Neuronal stem cell (in vitro differentiated cells): ENCODE results near the gene FGGY.
"Not testable (repeated sequence)": the region's sequence is repeated elsewhere in the genome, so short reads cannot be mapped to it uniquely, and the experiment has no call there.

ENCODE experiments used
- DNase-seq: peaks from one replicate; pipeline ENCODE4 v3.0.0-alpha.2; 2013; ENCODE audit warnings: low spot score
- H2AFZ ChIP-seq: one replicate; pipeline ENCODE4 v1.6.1; 2013; ENCODE audit warnings: mild to moderate bottlenecking, low read length, inconsistent platforms
- H2AK5ac ChIP-seq: 2 replicates; pipeline ENCODE4 v1.6.1; 2013; ENCODE audit warnings: low read depth, mild to moderate bottlenecking, inconsistent platforms, low read length, moderate library complexity, mixed read lengths
- H2BK120ac ChIP-seq: 2 replicates; pipeline ENCODE4 v1.6.1; 2013; ENCODE audit warnings: low read depth, mild to moderate bottlenecking, inconsistent platforms, low read length, moderate library complexity, mixed read lengths
- H2BK12ac ChIP-seq: one replicate; pipeline ENCODE4 v1.6.1; 2013; ENCODE audit warnings: low read length, inconsistent platforms
- H2BK15ac ChIP-seq: 2 replicates; pipeline ENCODE4 v1.6.1; 2013; ENCODE audit warnings: mild to moderate bottlenecking, low read length, inconsistent platforms, mixed read lengths
- H2BK5ac ChIP-seq: one replicate; pipeline ENCODE4 v1.6.1; 2013; ENCODE audit warnings: inconsistent platforms, mild to moderate bottlenecking, low read length, moderate library complexity
- H3K14ac ChIP-seq: one replicate; pipeline ENCODE4 v1.6.1; 2013; ENCODE audit warnings: low read length, inconsistent platforms
- H3K18ac ChIP-seq: 2 replicates; pipeline ENCODE4 v1.6.1; 2013; ENCODE audit warnings: low read length, inconsistent platforms
- H3K23ac ChIP-seq: 2 replicates; pipeline ENCODE4 v1.6.1; 2013; ENCODE audit warnings: low read depth, mild to moderate bottlenecking, mixed read lengths, low read length, inconsistent platforms; ENCODE audit not compliant: poor library complexity
- H3K27ac ChIP-seq: replicated peaks from 3 replicates; pipeline ENCODE4 v1.5.1; 2013; ENCODE audit warnings: low read length, inconsistent platforms
- H3K27me3 ChIP-seq, 3 experiments: 2 replicates each; pipeline ENCODE4 v1.6.1; 2013; ENCODE audit warnings: low read length in 3 of 3, mild to moderate bottlenecking in 2 of 3, inconsistent platforms in 1 of 3, low read depth in 1 of 3, mixed read lengths in 1 of 3, moderate library complexity in 1 of 3; ENCODE audit not compliant: control insufficient read depth in 3 of 3, insufficient read depth in 3 of 3
- H3K36me3 ChIP-seq, 2 donors: replicated peaks in 1 of 2; 2 replicates each; pipeline ENCODE4 v1.6.1; 2013; ENCODE audit warnings: low read length in 2 of 2; ENCODE audit not compliant: control insufficient read depth in 2 of 2, insufficient read depth in 2 of 2
- H3K4ac ChIP-seq: 2 replicates; pipeline ENCODE4 v1.6.1; 2013; ENCODE audit warnings: inconsistent platforms, mild to moderate bottlenecking, low read length, moderate library complexity
- H3K4me1 ChIP-seq, 2 donors: 1 replicate in 1 of 2; 2 replicates in 1 of 2; pipeline ENCODE4 v1.6.1; 2013; ENCODE audit warnings: low read length in 2 of 2, low read depth in 1 of 2; ENCODE audit not compliant: control insufficient read depth in 2 of 2, insufficient read depth in 1 of 2
- H3K4me2 ChIP-seq: one replicate; pipeline ENCODE4 v1.6.1; 2013; ENCODE audit warnings: mild to moderate bottlenecking, low read length, inconsistent platforms; ENCODE audit not compliant: insufficient read depth, poor library complexity, severe bottlenecking
- H3K4me3 ChIP-seq, 2 donors: 2 replicates each; pipeline ENCODE4 v1.5.1; 2013; ENCODE audit warnings: low read length in 2 of 2, mild to moderate bottlenecking in 2 of 2, inconsistent platforms in 1 of 2, moderate library complexity in 1 of 2
- H3K79me1 ChIP-seq: one replicate; pipeline ENCODE4 v1.6.1; 2013; ENCODE audit warnings: low read depth, mild to moderate bottlenecking, inconsistent platforms, low read length, moderate library complexity
- H3K9ac ChIP-seq: one replicate; pipeline ENCODE4 v1.6.1; 2013; ENCODE audit warnings: mild to moderate bottlenecking, low read depth, low read length, inconsistent platforms; ENCODE audit not compliant: poor library complexity
- H3K9me3 ChIP-seq, 2 donors: replicated peaks in 1 of 2; 2 replicates each; pipeline versions ENCODE3 to v1.6.1; 2013; ENCODE audit warnings: low read length in 2 of 2, mild to moderate bottlenecking in 2 of 2, inconsistent platforms in 1 of 2, low read depth in 1 of 2, mixed read lengths in 1 of 2, moderate library complexity in 1 of 2; ENCODE audit not compliant: control insufficient read depth in 2 of 2, insufficient read depth in 1 of 2
- H4K8ac ChIP-seq: one replicate; pipeline ENCODE4 v1.6.1; 2013; ENCODE audit warnings: low read depth, mild to moderate bottlenecking, inconsistent platforms, low read length, moderate library complexity
- H4K91ac ChIP-seq: one replicate; pipeline ENCODE4 v1.6.1; 2013; ENCODE audit warnings: low read length, low read depth, mild to moderate bottlenecking, inconsistent platforms; ENCODE audit not compliant: poor library complexity
- WGBS, 2 donors: extraction: QIAGEN DNeasy Blood & Tissue Kit; methylation state at CpG; one replicate each; pipeline ENCODE4 v1.1.7; 2013; ENCODE audit warnings: missing lambda C conversion rate in 2 of 2, mixed read lengths in 1 of 2; ENCODE audit not compliant: insufficient read length in 2 of 2, insufficient replicate concordance in 1 of 2; ENCODE audit errors: extremely low coverage in 2 of 2; 5-methylcytosine and 5-hydroxymethylcytosine counted together

FGGY gene

DNA sequence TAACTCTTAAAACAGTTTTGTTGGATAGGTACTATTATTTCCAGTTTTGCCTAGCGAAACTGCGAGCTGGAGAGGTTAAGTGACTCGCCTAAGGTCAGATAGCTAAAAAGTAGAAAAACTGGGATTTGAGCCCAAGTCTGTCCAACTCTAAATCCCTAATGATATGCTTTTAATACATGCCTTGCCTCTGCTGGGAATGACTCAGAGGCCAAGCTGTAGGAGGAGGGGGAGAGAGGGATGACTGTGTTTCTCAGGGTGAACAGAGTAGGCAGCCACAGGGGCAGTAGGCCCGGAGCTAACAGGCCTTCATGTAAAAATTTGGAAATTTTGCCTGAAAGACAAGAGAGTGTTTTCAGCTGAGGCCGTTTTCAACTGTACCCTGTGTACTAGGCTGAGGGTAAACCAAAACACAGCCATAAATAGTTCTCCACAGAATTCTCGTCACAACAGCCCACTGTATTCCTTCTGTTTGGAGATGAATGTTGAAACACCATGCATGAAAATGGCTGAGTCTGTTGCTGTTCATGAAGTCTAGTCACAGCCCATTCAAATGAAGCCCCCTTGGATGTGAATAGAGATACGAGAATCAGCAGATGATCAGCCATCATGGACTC is 410.4 kb downstream of the FGGY start:
- Histone ChIP-seq H4K8ac (no peak overlapping the region), H3K36me3 (no peaks in the 10 kb centered on the region), H2BK120ac (no peak overlapping the region), H3K79me1 (no peaks in the 10 kb centered on the region), H3K9ac (no peak overlapping the region), H4K91ac (no peak overlapping the region), H2BK12ac (no peak overlapping the region), H3K4me3 (no peak overlapping the region), H3K4ac (no peak overlapping the region), H2BK15ac (no peak overlapping the region), H3K18ac (no peak overlapping the region), H3K23ac (no peak overlapping the region), H2AFZ (peak overlapping the region; percentile 24), H3K4me2 (no peak overlapping the region), H2BK5ac (no peak overlapping the region), H3K4me1 (peaks cover 0 to 18% of the 10 kb centered on the region in 2 donors), H3K9me3 (peaks cover 0 to 4% of the 10 kb centered on the region in 2 donors), H3K27me3 (no peaks in the 10 kb centered on the region), H3K27ac (no peak overlapping the region), H3K14ac (no peak overlapping the region), H2AK5ac (no peak overlapping the region)
- no peak for DNase-seq
- WGBS, 2 donors: no CpG with 5 or more reads among the region's 7 CpGs

- no peak overlapping the region for H2BK12ac ChIP-seq
- no peak overlapping the region for H3K18ac ChIP-seq
- H3K9ac ChIP-seq: no peak overlapping the region
- no peak overlapping the region for H3K4ac ChIP-seq
- H4K8ac ChIP-seq: no peak overlapping the region
- DNase-seq: no peak
- no peaks in the 10 kb centered on the region for H3K27me3 ChIP-seq
- H3K4me3 ChIP-seq: no peak overlapping the region
- no peak overlapping the region for H2AK5ac ChIP-seq
- no peak overlapping the region for H2BK5ac ChIP-seq
- no CpG with 5 or more reads among the region's 3 CpGs for WGBS, 2 donors
- H4K91ac ChIP-seq: no peak overlapping the region
- H2BK15ac ChIP-seq: no peak overlapping the region
- H3K14ac ChIP-seq: no peak overlapping the region
- H3K23ac ChIP-seq: no peak overlapping the region
- no peak overlapping the region for H3K27ac ChIP-seq
- H3K79me1 ChIP-seq: no peaks in the 10 kb centered on the region
- no peak overlapping the region for H2BK120ac ChIP-seq
- no peak overlapping the region for H2AFZ ChIP-seq
- peaks cover 0 to 15% of the 10 kb centered on the region in 2 donors for H3K4me1 ChIP-seq
- H3K9me3 ChIP-seq: peaks cover 0 to 4% of the 10 kb centered on the region in 2 donors
- no peaks in the 10 kb centered on the region for H3K36me3 ChIP-seq
- H3K4me2 ChIP-seq: no peak overlapping the region
These were observed 412.4 kb downstream of the FGGY start for GRCh38 chr1:59709333-59709732.

GRCh38 chr1:59710920-59711319 is 414.0 kb downstream of the FGGY start:
- H3K4me2 ChIP-seq, H2BK120ac ChIP-seq, H3K4ac ChIP-seq, H3K79me1 ChIP-seq, H3K23ac ChIP-seq, H3K27me3 ChIP-seq, H3K18ac ChIP-seq, H3K9ac ChIP-seq, H3K14ac ChIP-seq, H4K8ac ChIP-seq, DNase-seq, H2AFZ ChIP-seq, H4K91ac ChIP-seq, H3K9me3 ChIP-seq, H3K36me3 ChIP-seq, H3K27ac ChIP-seq, H2BK5ac ChIP-seq, H2BK15ac ChIP-seq, H2BK12ac ChIP-seq, H2AK5ac ChIP-seq, H3K4me3 ChIP-seq: not testable (repeated sequence)
- WGBS, 2 donors: no CpG with 5 or more reads among the region's 2 CpGs
- H3K4me1 ChIP-seq: peaks cover 0 to 18% of the 10 kb centered on the region in 2 donors

GRCh38 chr1:59714219-59714618 is 417.3 kb downstream of the FGGY start:
- Histone ChIP-seq H3K4me2 (no peak overlapping the region), H3K4me1 (peaks cover 0 to 7% of the 10 kb centered on the region in 2 donors), H3K9me3 (peaks cover 0 to 4% of the 10 kb centered on the region in 2 donors), H2BK12ac (no peak overlapping the region), H3K14ac (no peak overlapping the region), H3K4me3 (no peak overlapping the region), H3K4ac (no peak overlapping the region), H3K27ac (no peak overlapping the region), H3K36me3 (no peaks in the 10 kb centered on the region), H3K27me3 (no peaks in the 10 kb centered on the region), H2AFZ (no peak overlapping the region), H3K18ac (no peak overlapping the region), H3K9ac (no peak overlapping the region), H2BK5ac (no peak overlapping the region), H4K8ac (no peak overlapping the region), H2AK5ac (no peak overlapping the region), H2BK15ac (no peak overlapping the region), H4K91ac (no peak overlapping the region), H3K79me1 (no peaks in the 10 kb centered on the region), H3K23ac (no peak overlapping the region), H2BK120ac (no peak overlapping the region)
- no peak for DNase-seq
